ENCODE results near the gene UQCRQ. TPM values are rescaled to one million over a fixed set of nuclear protein-coding genes. Genes with fewer than 3 reads are reported as not detected.
A peak's percentile ranks its signal among the peaks of the same experiment; 100 is the strongest.

Gene UQCRQ
- total RNA-seq, 4 donors from 2014 or later = 117 to 311 (median 239) TPM

DNA sequence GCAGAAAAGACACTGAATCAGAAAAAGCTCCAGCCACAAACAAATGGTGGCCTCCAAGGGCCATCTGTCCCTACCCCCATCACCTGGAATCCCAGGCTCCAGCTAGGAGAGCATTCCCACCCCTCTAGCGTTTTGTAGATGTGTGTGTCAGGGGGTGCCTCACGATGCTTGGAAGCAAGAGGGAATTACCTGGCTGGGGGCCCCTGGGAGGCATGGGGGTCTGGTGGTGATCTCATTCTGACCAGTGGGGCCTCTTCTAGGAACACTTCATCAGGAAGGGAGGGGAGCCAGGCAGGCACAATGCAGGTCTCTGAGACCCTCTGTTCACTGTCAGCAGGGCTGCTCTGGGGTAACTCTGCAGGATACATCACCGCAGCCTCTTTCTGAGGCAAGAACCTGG, 42.0 kb upstream of the UQCRQ start:
- TF ChIP-seq POLR2AphosphoS5 (IDR thresholded peaks at IDR 0.05) = no peak
- no peak for TF ChIP-seq EP300 (IDR thresholded peaks at IDR 0.05; ENCODE audit: low read depth)
- no peak for TF ChIP-seq CTCF (IDR thresholded peaks at IDR 0.05)
- no peak for TF ChIP-seq POLR2A (IDR thresholded peaks at IDR 0.05)
- 95% methylated on average over 3 of the region's 3 CpGs; no CpG with 5 or more reads in 1 of the 2 donors for WGBS, 2 donors (ENCODE audit: low coverage in 1 of 2)
- no peak overlapping the region for H3K4me3 ChIP-seq
- H3K27me3 ChIP-seq = peaks cover 14% of the 10 kb centered on the region
- H3K36me3 ChIP-seq = no peaks in the 10 kb centered on the region
- intact Hi-C loops (cut with DNase I; ENCODE audit: low total_unique reads) (no loop called here), in situ Hi-C loops (cut with MboI; ENCODE audit: low pct_ligation_motif_present in 1 of 4, low pct_unique_long_range_greater_than_20kb in 1 of 4, low sequenced_read_pairs in 3 of 4) (loop anchor here in 2 of 4 donors (25.0 kb wide), 1 partner anchor 437 kb away; no protein-coding TSS in a partner anchor)
- H3K9me3 ChIP-seq = no peaks in the 10 kb centered on the region
- DNase-seq = no peak
- no peak overlapping the region for H3K27ac ChIP-seq
- H3K4me1 ChIP-seq = peaks cover 5 to 29% (median 17%) of the 10 kb centered on the region in 4 donors

DNA sequence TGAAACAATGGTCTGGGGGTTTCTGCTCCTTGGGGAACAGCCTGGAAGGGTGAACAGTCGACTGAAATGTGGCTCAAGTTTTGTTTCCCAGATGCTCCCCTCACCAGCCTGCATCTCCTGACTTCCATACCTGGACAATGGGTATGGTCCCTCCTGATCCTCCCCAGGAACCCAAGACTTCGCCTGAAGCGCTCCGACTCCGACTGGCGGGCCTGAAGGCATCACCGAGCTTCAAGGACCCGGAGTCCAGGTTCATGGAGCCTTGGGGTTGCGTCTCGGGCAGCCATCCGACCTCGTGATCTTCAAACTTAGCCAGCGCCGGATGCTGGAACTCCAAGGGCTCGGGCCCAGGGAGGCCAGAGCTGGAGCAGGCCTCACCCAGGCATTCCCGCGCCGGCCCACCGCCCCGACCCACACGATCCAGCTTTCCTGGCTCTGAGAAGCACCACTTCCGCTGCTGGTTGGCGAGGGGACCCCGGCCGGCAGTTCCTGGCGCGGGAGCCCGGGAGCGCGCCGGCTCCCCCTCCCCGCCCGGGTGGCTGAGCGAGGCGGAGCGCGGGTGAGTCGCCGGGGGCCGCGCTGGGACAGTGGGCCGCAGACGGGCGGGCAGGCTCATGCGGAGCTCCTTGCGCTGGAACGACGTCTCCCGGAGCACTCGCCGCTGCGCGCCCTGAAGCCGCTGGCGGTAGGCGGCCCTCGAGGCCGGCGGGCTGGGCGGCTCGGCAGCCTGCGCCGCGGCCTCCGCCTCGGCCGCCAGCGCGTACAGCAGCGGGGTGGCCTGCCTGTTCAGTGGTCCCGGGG, 41.2 kb upstream of the UQCRQ start:
- H3K4me1 ChIP-seq = peaks cover 5 to 26% (median 13%) of the 10 kb centered on the region in 4 donors
- peak overlapping the region in 1 of 4 donors; percentile 22 for H3K4me3 ChIP-seq
- no peaks in the 10 kb centered on the region for H3K36me3 ChIP-seq
- DNase-seq = no peak
- intact Hi-C loops (cut with DNase I; ENCODE audit: low total_unique reads) (no loop called here), in situ Hi-C loops (cut with MboI; ENCODE audit: low pct_ligation_motif_present in 1 of 4, low pct_unique_long_range_greater_than_20kb in 1 of 4, low sequenced_read_pairs in 3 of 4) (loop anchor here in 1 of 4 donors (25.0 kb wide), 1 partner anchor 438 kb away; no protein-coding TSS in a partner anchor)
- H3K9me3 ChIP-seq = no peaks in the 10 kb centered on the region
- no peak for TF ChIP-seq CTCF (IDR thresholded peaks at IDR 0.05)
- TF ChIP-seq POLR2A (IDR thresholded peaks at IDR 0.05) = no peak
- no peak for TF ChIP-seq EP300 (IDR thresholded peaks at IDR 0.05; ENCODE audit: low read depth)
- TF ChIP-seq POLR2AphosphoS5 (IDR thresholded peaks at IDR 0.05) = no peak
- WGBS, 2 donors (ENCODE audit: low coverage in 1 of 2) = 95 to 97% methylated on average over 6 to 41 of the region's 71 CpGs
- peaks cover 14% of the 10 kb centered on the region for H3K27me3 ChIP-seq
- H3K27ac ChIP-seq = no peak overlapping the region

GRCh38 chr5:132825834-132826391, 40.5 kb upstream of the UQCRQ start:
- peaks cover 14% of the 10 kb centered on the region for H3K27me3 ChIP-seq
- peaks cover 5 to 27% (median 15%) of the 10 kb centered on the region in 4 donors for H3K4me1 ChIP-seq
- H3K27ac ChIP-seq = no peak overlapping the region
- in situ Hi-C loops (cut with MboI; ENCODE audit: low pct_ligation_motif_present in 1 of 4, low pct_unique_long_range_greater_than_20kb in 1 of 4, low sequenced_read_pairs in 3 of 4) = loop anchor here in 1 of 4 donors (25.0 kb wide), 1 partner anchor 439 kb away; no protein-coding TSS in a partner anchor
- H3K36me3 ChIP-seq = no peaks in the 10 kb centered on the region
- intact Hi-C loops (cut with DNase I; ENCODE audit: low total_unique reads) = no loop called here
- DNase-seq = no peak
- H3K9me3 ChIP-seq = no peaks in the 10 kb centered on the region
- no peak for TF ChIP-seq POLR2AphosphoS5 (IDR thresholded peaks at IDR 0.05)
- no peak for TF ChIP-seq EP300 (IDR thresholded peaks at IDR 0.05; ENCODE audit: low read depth)
- no peak for TF ChIP-seq CTCF (IDR thresholded peaks at IDR 0.05)
- TF ChIP-seq POLR2A (IDR thresholded peaks at IDR 0.05) = no peak
- WGBS, 2 donors (ENCODE audit: low coverage in 1 of 2) = 83% methylated on average over 34 of the region's 43 CpGs; no CpG with 5 or more reads in 1 of the 2 donors
- H3K4me3 ChIP-seq = peak overlapping the region in 1 of 4 donors; percentile 22

- no peak for DNase-seq
- Histone ChIP-seq H3K4me3 (no peak overlapping the region), H3K4me1 (peaks cover 5 to 33% (median 21%) of the 10 kb centered on the region in 4 donors), H3K27ac (no peak overlapping the region), H3K36me3 (no peaks in the 10 kb centered on the region), H3K27me3 (peaks cover 14% of the 10 kb centered on the region), H3K9me3 (no peaks in the 10 kb centered on the region)
- TF ChIP-seq EP300 (IDR thresholded peaks at IDR 0.05; ENCODE audit: low read depth) = no peak
- TF ChIP-seq POLR2AphosphoS5 (IDR thresholded peaks at IDR 0.05) = no peak
- TF ChIP-seq POLR2A (IDR thresholded peaks at IDR 0.05) = no peak
- no peak for TF ChIP-seq CTCF (IDR thresholded peaks at IDR 0.05)
- 37 to 68% methylated on average over 2 to 6 of the region's 6 CpGs for WGBS, 2 donors (ENCODE audit: low coverage in 1 of 2)
- intact Hi-C loops (cut with DNase I; ENCODE audit: low total_unique reads) (no loop called here), in situ Hi-C loops (cut with MboI; ENCODE audit: low pct_ligation_motif_present in 1 of 4, low pct_unique_long_range_greater_than_20kb in 1 of 4, low sequenced_read_pairs in 3 of 4) (loop anchor here in 1 of 4 donors (25.0 kb wide), 1 partner anchor 439 kb away; no protein-coding TSS in a partner anchor)
Measured at GRCh38 chr5:132826424-132827082, 39.9 kb upstream of the UQCRQ start.

All from transverse colon (tissue), 4 donors.